ENCODE measurements around the gene RAB4B. TPM values are rescaled to one million over a fixed set of nuclear protein-coding genes. Genes with fewer than 3 reads are reported as not detected.

The RAB4B gene
- total and polyA plus RNA-seq, 12 donors = 11.0 to 62.5 (median 14.5) TPM

DNA sequence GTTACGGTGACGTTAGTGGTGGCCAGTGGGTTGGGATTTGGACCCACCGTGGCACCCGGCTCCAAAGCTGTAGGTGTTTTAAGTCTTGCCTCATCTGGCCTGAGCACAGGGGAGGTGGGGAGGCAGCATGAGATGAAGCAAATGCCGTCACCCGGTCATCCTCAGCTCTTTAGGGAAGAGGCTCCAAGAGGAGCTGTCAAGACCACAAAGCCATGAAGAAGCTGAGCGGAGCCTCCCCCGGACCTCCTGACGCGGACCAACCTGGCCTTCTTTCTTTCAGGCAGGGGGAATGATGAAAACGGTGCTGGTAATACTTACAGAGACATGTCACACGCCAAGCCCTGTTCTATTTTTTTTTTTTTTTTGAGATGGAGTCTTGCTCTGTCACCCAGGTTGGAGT is 35.2 kb upstream of the RAB4B start:
- Histone ChIP-seq H3K27ac (no peak overlapping the region), H3K36me3 (peaks cover 0 to 45% (median 9%) of the 10 kb centered on the region in 9 donors), H3K4me3 (no peak overlapping the region), H3K9me3 (no peaks in the 10 kb centered on the region), H3K27me3 (no peaks in the 10 kb centered on the region), H3K4me1 (peaks cover 0 to 30% (median 12%) of the 10 kb centered on the region in 9 donors)
- TF ChIP-seq, protein P1, sequence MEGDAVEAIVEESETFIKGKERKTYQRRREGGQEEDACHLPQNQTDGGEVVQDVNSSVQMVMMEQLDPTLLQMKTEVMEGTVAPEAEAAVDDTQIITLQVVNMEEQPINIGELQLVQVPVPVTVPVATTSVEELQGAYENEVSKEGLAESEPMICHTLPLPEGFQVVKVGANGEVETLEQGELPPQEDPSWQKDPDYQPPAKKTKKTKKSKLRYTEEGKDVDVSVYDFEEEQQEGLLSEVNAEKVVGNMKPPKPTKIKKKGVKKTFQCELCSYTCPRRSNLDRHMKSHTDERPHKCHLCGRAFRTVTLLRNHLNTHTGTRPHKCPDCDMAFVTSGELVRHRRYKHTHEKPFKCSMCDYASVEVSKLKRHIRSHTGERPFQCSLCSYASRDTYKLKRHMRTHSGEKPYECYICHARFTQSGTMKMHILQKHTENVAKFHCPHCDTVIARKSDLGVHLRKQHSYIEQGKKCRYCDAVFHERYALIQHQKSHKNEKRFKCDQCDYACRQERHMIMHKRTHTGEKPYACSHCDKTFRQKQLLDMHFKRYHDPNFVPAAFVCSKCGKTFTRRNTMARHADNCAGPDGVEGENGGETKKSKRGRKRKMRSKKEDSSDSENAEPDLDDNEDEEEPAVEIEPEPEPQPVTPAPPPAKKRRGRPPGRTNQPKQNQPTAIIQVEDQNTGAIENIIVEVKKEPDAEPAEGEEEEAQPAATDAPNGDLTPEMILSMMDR (IDR thresholded peaks at IDR 0.05) = no peak
- DNase-seq = no peak
- intact Hi-C loops (cut with DNase I) = loop anchor here in 1 of 10 donors (5.0 kb wide), 1 partner anchor 71 kb away; no protein-coding TSS in a partner anchor
- ATAC-seq = no peak
- 91 to 92% methylated on average over 12 of the region's 12 CpGs for WGBS, 2 donors

DNA sequence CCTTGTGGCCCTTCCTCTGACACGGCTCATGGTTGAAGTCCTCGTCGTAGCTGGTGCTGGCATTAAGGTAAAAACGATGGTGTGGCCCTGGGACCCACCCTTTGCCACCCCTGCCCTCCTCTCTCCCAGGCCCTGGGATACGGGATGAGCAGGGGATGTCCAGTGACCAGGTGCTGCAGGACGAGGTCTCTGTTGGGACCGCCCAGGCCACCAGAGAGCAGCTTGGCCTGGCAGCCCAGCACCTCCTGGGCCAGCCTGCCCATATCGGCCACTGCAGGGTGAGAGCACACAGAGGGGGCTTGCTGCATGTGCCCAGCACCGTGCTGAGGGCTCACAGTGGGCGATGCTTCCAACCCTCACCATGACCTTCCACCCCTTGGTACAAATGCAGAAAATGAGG is 34.1 kb upstream of the RAB4B start:
- Histone ChIP-seq H3K27me3 (no peaks in the 10 kb centered on the region), H3K27ac (no peak overlapping the region), H3K36me3 (peaks cover 0 to 35% (median 9%) of the 10 kb centered on the region in 9 donors), H3K4me1 (peaks cover 0 to 39% (median 17%) of the 10 kb centered on the region in 9 donors), H3K4me3 (no peak overlapping the region), H3K9me3 (no peaks in the 10 kb centered on the region)
- ATAC-seq (no peak), DNase-seq (no peak)
- TF ChIP-seq, protein P1 (IDR thresholded peaks at IDR 0.05) = no peak
- intact Hi-C loops (cut with DNase I) = loop anchor here in 1 of 10 donors (5.0 kb wide), 1 partner anchor 72 kb away; no protein-coding TSS in a partner anchor
- WGBS, 2 donors = 93 to 94% methylated on average over 10 of the region's 10 CpGs

DNA sequence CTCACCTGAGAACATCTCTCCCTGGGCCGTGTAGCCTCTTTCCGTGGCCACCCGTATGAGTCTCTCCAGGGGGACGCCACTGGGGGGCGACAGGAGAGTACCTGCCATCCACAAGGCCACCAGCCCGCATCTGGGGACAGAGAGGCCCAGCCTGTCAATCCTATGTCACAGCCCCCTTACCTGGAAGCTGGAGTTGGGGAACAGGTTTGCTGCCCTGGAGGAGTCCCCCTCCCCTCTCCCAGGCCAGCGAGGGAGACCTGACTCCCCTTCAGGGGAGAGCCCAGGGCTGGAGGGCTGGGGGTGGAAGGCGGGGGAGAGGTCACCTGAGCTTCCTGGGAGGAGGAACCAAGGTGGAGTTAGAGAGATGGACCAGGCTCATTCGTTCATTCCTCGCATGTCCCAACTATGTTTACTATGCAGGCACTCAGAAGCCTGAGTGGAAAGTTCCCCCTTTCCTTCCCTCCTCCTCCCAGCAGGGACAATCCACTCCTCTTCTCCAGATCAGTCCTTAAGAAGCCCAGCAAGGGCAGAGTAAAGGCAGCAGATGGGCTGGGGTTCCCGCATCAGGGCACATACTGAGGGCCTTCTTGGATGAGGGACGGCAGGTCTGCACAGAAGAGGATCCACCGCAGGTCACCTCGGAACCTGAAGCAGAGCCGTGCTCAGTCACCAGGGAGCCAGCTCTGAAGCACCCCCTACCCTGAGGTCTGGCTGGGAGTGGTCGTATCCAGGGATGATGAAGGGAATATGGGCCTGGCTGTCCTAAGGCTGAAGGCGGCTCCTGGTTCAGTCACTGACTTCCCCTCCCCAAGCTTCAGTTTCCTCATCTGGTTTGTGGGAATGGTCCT is 33.3 kb upstream of the RAB4B start:
- TF ChIP-seq, protein P1 (IDR thresholded peaks at IDR 0.05) = peak in 3 of 9 donors; percentile 12 to 31 (median 17)
- 66 to 74% methylated on average over 17 of the region's 17 CpGs for WGBS, 2 donors
- Histone ChIP-seq H3K36me3 (peaks cover 0 to 26% (median 1%) of the 10 kb centered on the region in 9 donors), H3K9me3 (no peaks in the 10 kb centered on the region), H3K27me3 (no peaks in the 10 kb centered on the region), H3K4me1 (peaks cover 8 to 45% (median 23%) of the 10 kb centered on the region in 9 donors), H3K4me3 (no peak overlapping the region), H3K27ac (peak overlapping the region in 1 of 10 donors; percentile 36)
- ATAC-seq (no peak), DNase-seq (no peak)
- intact Hi-C loops (cut with DNase I) = loop anchor here in 1 of 10 donors (5.0 kb wide), 1 partner anchor 72 kb away; no protein-coding TSS in a partner anchor

DNA sequence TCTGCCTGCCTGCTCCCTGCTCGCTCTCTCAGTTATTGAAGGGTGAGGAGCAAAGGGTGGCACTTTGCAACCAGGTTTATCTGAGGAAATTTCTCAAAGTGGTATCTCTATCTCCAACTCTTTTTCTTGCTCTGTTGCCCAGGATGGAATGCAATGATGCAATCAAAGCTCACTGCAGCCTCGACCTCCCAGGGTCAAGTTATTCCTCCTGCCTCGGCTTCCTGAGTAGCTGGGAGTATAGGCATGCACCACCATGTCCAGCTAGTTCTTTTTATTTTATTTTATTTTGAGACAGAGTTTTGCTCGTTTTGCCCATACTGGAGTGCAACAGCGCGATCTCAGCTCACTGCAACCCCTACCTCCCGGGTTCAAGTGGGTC is 32.7 kb upstream of the RAB4B start:
- TF ChIP-seq, protein P1 (IDR thresholded peaks at IDR 0.05) = no peak
- Histone ChIP-seq H3K27ac (peak overlapping the region in 1 of 10 donors; percentile 36), H3K4me1 (peaks cover 9 to 42% (median 25%) of the 10 kb centered on the region in 9 donors), H3K36me3 (peaks cover 0 to 20% (median 0%) of the 10 kb centered on the region in 9 donors), H3K4me3 (no peak overlapping the region), H3K27me3 (no peaks in the 10 kb centered on the region), H3K9me3 (no peaks in the 10 kb centered on the region)
- ATAC-seq (no peak), DNase-seq (no peak)
- intact Hi-C loops (cut with DNase I) = no loop called here
- whole genome bisulfite sequencing, 2 donors = 81 to 83% methylated on average over 7 of the region's 7 CpGs

All from heart right ventricle (tissue), 16 donors.